ENCODE measurements around the gene SRPK2.

DNA sequence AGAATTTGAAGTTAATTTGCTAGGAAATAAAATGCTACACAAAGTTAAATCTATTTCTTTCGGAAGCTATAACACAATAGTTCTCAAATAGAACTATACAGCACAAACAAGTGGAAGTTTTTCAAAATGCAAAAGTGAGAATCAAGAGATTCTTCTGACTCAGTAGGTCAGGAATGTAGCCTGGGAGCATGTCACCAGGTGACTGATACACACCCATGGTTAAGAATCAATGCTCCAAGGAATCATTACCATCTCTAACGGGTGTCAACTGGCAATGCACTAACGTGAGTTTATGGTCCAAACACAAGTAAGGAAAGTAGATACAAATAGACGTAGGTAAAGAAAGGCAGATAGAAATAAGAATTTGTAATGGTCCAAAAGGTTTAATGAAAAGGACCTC, 170.5 kb downstream of the SRPK2 start:
- TF ChIP-seq, protein P1, sequence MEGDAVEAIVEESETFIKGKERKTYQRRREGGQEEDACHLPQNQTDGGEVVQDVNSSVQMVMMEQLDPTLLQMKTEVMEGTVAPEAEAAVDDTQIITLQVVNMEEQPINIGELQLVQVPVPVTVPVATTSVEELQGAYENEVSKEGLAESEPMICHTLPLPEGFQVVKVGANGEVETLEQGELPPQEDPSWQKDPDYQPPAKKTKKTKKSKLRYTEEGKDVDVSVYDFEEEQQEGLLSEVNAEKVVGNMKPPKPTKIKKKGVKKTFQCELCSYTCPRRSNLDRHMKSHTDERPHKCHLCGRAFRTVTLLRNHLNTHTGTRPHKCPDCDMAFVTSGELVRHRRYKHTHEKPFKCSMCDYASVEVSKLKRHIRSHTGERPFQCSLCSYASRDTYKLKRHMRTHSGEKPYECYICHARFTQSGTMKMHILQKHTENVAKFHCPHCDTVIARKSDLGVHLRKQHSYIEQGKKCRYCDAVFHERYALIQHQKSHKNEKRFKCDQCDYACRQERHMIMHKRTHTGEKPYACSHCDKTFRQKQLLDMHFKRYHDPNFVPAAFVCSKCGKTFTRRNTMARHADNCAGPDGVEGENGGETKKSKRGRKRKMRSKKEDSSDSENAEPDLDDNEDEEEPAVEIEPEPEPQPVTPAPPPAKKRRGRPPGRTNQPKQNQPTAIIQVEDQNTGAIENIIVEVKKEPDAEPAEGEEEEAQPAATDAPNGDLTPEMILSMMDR (IDR thresholded peaks at IDR 0.05): no peak
- TF ChIP-seq JUN (CRISPR knock-in tag; IDR thresholded peaks at IDR 0.05): no peak
- TF ChIP-seq SP1 (CRISPR knock-in tag; conservative IDR thresholded peaks at IDR 0.05): no peak
